Tibial artery (tissue), 4 donors: Measurements from ENCODE around the gene TNFRSF13B.

Source experiments
- DNase-seq, 2 donors: peaks; one replicate each; pipeline ENCODE4 v3.0.0-alpha.2; 2019
- H3K27ac ChIP-seq, 2 donors: fragments of 200-600 bp; sonication (generic) in 1 of 2; 1 replicate in 1 of 2; 2 replicates in 1 of 2; pipeline ENCODE4 v1.5.1; 2018 to 2019; ENCODE audit warnings: mild to moderate bottlenecking in 1 of 2
- H3K27me3 ChIP-seq, 2 donors: fragments of 200-600 bp; sonication (generic) in 1 of 2; one replicate each; pipeline versions ENCODE4 v1.5.1 to v1.6.0; 2016 to 2019
- H3K36me3 ChIP-seq, 3 donors: fragments of 200-600 bp; sonication (generic) in 2 of 3; one replicate each; pipeline ENCODE4 v1.5.1; 2016 to 2019; ENCODE audit warnings: mild to moderate bottlenecking in 2 of 3
- H3K4me1 ChIP-seq, 4 donors: fragments of 200-600 bp; sonication (generic) in 2 of 4; 1 replicate in 3 of 4; 2 replicates in 1 of 4; pipeline ENCODE4 v1.5.1; 2016 to 2019
- H3K4me3 ChIP-seq, 2 donors: fragments of 200-600 bp; sonication (generic) in 1 of 2; 1 replicate in 1 of 2; 2 replicates in 1 of 2; pipeline ENCODE4 v1.5.1; 2018 to 2019; ENCODE audit warnings: mild to moderate bottlenecking in 2 of 2
- H3K9me3 ChIP-seq, 3 donors: fragments of 200-600 bp; sonication (generic) in 1 of 3; one replicate each; pipeline ENCODE4 v1.5.1; 2016 to 2019
- intact Hi-C: fragments of 100-400 bp; cut with DNase I; formaldehyde crosslinking; loops from one replicate; pipeline ENCODE4 v1.15.0; 2023; ENCODE audit warnings: low total_unique reads
- TF ChIP-seq, protein P1 (sequence below), 2 experiments: fragments of 200-600 bp in 1 of 2; fragments of 450-650 bp in 1 of 2; IDR thresholded peaks; one replicate each; pipeline ENCODE4 v1.5.1; 2017 to 2019; ENCODE audit warnings: antibody characterized with exemption in 2 of 2, mild to moderate bottlenecking in 1 of 2, moderate library complexity in 1 of 2

Gene TNFRSF13B

DNA sequence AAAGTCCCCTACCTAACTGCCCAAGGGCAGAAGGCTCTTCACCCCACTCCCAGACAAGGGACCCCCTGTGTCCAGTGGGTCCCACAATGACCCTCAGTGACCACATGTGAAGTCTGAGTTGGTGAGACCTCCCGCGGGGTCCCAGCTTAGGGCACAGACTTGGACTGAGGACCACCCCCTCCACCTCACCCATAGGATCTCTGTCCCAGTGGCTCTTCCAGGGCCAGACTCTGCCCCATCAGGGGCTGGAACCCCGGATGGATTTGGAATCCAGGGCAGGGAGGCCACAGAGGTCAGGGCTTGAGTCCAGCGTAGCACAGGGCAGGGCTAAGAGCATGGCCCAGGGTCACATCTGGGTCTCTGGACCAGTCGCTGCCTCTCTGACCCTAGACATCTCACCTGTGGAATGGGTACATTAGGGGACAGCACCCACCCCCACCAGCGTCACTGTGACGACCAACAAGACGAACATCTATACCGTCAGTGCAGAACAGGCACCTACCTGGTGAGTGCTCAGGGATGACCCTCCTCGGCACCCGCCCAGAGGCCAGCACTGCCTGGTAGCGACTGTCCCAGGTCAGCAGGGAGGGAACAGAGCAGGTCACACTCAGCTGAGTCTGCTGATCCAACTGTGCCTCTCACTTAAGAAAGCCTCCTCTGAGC is 37.7 kb downstream of the TNFRSF13B start:
- Histone ChIP-seq H3K4me1 (no peaks in the 10 kb centered on the region), H3K4me3 (no peak overlapping the region), H3K36me3 (no peaks in the 10 kb centered on the region), H3K27me3 (peaks cover 0 to 26% of the 10 kb centered on the region in 2 donors), H3K9me3 (no peaks in the 10 kb centered on the region), H3K27ac (no peak overlapping the region)
- TF ChIP-seq, protein P1, sequence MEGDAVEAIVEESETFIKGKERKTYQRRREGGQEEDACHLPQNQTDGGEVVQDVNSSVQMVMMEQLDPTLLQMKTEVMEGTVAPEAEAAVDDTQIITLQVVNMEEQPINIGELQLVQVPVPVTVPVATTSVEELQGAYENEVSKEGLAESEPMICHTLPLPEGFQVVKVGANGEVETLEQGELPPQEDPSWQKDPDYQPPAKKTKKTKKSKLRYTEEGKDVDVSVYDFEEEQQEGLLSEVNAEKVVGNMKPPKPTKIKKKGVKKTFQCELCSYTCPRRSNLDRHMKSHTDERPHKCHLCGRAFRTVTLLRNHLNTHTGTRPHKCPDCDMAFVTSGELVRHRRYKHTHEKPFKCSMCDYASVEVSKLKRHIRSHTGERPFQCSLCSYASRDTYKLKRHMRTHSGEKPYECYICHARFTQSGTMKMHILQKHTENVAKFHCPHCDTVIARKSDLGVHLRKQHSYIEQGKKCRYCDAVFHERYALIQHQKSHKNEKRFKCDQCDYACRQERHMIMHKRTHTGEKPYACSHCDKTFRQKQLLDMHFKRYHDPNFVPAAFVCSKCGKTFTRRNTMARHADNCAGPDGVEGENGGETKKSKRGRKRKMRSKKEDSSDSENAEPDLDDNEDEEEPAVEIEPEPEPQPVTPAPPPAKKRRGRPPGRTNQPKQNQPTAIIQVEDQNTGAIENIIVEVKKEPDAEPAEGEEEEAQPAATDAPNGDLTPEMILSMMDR (IDR thresholded peaks at IDR 0.05) = no peak
- peak; percentile 13 to 40 for DNase-seq
- intact Hi-C loops = no loop called here

DNA sequence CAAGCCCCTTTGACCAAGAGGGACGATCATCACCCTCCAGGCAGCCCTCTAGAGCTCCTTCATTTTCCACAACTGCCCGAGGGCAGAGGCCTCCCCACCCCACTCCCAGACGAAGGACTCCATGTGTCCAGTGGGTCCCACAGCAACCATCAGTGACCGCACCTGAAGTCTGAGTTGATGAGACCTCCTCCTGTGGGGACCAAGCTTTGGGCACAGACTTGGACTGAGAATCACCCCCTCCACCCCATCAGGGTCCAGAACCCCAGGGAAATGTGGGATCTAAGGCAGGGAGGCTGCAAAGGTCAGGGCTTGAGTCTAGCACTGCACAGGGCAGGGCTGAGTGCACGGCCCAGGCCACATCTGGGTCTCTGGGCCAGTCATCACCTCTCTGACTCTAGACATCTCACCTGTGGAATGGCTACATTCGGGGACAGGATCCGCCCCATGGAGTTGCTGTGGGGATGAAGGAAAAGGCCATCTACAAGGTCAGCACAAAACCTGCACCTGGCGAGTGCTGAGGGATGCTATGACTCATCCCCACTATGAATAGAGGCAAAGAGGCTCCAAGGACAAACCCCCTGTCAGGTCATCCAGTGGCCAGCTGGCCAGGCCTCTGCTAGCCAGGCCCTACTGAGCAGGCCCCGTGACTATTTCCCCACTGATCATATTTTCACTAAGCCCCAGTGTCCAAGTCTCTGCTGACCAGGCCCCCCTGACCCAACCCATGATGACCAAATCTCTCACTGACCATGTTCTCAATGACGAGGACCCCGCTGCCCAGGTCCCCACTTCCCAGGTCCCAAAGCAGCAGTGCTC is 38.4 kb downstream of the TNFRSF13B start:
- intact Hi-C loops = no loop called here
- H3K27ac ChIP-seq = no peak overlapping the region
- H3K9me3 ChIP-seq = no peaks in the 10 kb centered on the region
- no peaks in the 10 kb centered on the region for H3K36me3 ChIP-seq
- peak in 1 of 2 donors; percentile 43 for DNase-seq
- H3K4me3 ChIP-seq = no peak overlapping the region
- TF ChIP-seq, protein P1 (IDR thresholded peaks at IDR 0.05) = no peak
- H3K27me3 ChIP-seq = peaks cover 0 to 22% of the 10 kb centered on the region in 2 donors
- no peaks in the 10 kb centered on the region for H3K4me1 ChIP-seq

DNA sequence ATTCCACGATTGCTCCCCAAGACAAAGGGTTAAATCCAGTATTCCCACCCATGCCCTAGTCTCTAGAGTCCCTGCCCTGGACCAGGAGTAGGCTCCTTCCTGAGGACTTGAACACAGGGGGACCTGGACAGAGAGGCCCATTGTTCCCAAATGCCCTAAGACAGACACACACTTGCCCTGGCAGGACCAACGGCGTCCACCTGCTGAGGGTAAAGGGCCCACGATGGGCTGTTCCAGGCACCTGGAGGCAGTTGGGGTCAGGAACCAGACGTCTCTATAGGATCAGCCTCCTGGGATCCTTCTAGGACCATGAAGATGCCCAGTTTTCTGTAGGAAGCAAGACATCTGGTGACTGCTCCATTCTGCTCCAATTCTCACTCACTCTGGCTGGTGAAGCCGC is 39.3 kb downstream of the TNFRSF13B start:
- no peak for DNase-seq
- Histone ChIP-seq H3K9me3 (no peaks in the 10 kb centered on the region), H3K36me3 (no peaks in the 10 kb centered on the region), H3K27ac (no peak overlapping the region), H3K27me3 (peaks cover 0 to 20% of the 10 kb centered on the region in 2 donors), H3K4me1 (no peaks in the 10 kb centered on the region), H3K4me3 (no peak overlapping the region)
- TF ChIP-seq, protein P1 (IDR thresholded peaks at IDR 0.05) = no peak
- intact Hi-C loops = no loop called here

DNA sequence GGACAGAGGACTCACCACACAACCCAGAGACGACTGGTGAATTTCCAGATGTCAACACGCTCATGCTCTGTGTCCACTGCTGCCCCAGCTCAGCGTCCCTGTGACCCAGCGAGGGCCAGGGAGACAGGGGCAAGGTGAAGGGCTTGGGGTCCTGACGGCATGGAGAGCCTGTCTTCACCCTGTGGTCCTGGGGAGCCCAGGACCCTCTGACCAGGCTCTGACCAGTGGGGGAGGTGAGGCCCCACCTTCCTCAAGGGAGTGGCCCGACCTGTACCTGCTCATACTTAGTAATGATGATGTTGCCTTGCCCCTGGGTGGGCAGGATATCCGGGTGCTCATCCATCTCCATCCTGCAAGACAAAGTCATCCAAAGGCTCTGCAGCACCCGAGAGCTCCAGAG is 39.8 kb downstream of the TNFRSF13B start:
- H3K4me1 ChIP-seq = no peaks in the 10 kb centered on the region
- no peaks in the 10 kb centered on the region for H3K36me3 ChIP-seq
- intact Hi-C loops = no loop called here
- no peak overlapping the region for H3K27ac ChIP-seq
- H3K9me3 ChIP-seq = no peaks in the 10 kb centered on the region
- TF ChIP-seq, protein P1 (IDR thresholded peaks at IDR 0.05) = no peak
- H3K4me3 ChIP-seq = no peak overlapping the region
- DNase-seq = no peak
- peaks cover 0 to 20% of the 10 kb centered on the region in 2 donors for H3K27me3 ChIP-seq

DNA sequence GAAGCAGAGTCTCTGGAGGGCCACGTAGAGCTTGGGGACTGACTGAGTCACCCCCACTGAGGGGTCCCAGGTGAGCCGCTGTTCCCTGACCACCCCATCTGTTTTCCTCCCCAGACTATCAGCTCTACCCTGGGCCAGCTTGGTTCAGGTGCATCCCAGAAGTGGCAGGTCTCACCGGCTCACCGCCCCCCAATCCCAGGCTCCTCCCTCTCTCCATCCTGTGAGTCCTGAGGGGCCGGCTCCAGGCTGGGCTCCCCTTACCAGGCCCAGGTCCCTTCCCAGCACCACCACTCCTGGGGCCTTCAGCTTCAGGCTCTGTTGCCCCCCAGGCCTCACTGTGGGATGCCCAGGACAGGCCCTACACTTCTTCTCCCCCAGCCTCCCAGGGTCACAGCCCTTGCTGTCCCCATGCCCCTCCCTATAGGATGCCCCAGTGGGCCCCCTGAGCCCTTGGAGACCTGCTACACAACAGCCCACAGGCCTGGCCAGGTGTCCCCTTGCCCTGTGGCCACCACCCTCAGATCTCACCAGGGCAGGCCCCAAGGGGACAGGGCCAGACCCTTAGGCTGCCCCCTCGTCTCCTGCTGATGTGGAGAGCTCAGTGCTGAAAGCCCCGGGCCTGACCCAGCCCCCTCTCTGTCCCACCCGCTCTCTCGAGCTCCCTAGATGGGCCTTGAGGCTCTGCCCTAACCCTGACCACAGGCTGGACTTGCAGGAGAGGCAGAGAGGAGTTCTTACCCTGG is 40.4 kb downstream of the TNFRSF13B start:
- Histone ChIP-seq H3K4me1 (no peaks in the 10 kb centered on the region), H3K9me3 (no peaks in the 10 kb centered on the region), H3K27ac (no peak overlapping the region), H3K4me3 (no peak overlapping the region), H3K36me3 (no peaks in the 10 kb centered on the region), H3K27me3 (peaks cover 0 to 20% of the 10 kb centered on the region in 2 donors)
- intact Hi-C loops = no loop called here
- TF ChIP-seq, protein P1 (IDR thresholded peaks at IDR 0.05) = no peak
- no peak for DNase-seq
